Measurements from ENCODE around the gene GRM7.

GRM7 gene

GRCh38 chr3:7203969-7204847 is 343.3 kb downstream of the GRM7 start:
- TF ChIP-seq SIN3A (IDR thresholded peaks at IDR 0.05; ENCODE audit: borderline replicate concordance, insufficient read depth, low read length) (no peak), REST (IDR thresholded peaks at IDR 0.05; ENCODE audit: insufficient read depth in 1 of 2, low read depth in 2 of 2, low read length in 2 of 2) (no peak), POLR2AphosphoS5 (IDR thresholded peaks at IDR 0.05; ENCODE audit: low read depth, low read length) (no peak), TAF1 (IDR thresholded peaks at IDR 0.05; ENCODE audit: borderline replicate concordance, insufficient read depth, low read length) (no peak), FOXP2 (optimal IDR thresholded peaks at IDR 0.05; ENCODE audit: borderline replicate concordance, extremely low read depth, extremely low read length, insufficient read depth) (no peak)

- TF ChIP-seq TAF1 (IDR thresholded peaks at IDR 0.05; ENCODE audit: borderline replicate concordance, insufficient read depth, low read length), result no peak
- no peak for TF ChIP-seq REST (IDR thresholded peaks at IDR 0.05; ENCODE audit: insufficient read depth in 1 of 2, low read depth in 2 of 2, low read length in 2 of 2)
- no peak for TF ChIP-seq SIN3A (IDR thresholded peaks at IDR 0.05; ENCODE audit: borderline replicate concordance, insufficient read depth, low read length)
- TF ChIP-seq POLR2AphosphoS5 (IDR thresholded peaks at IDR 0.05; ENCODE audit: low read depth, low read length), result no peak
- no peak for TF ChIP-seq FOXP2 (optimal IDR thresholded peaks at IDR 0.05; ENCODE audit: borderline replicate concordance, extremely low read depth, extremely low read length, insufficient read depth)
These were observed 343.9 kb downstream of the GRM7 start for GRCh38 chr3:7204848-7205156.

DNA sequence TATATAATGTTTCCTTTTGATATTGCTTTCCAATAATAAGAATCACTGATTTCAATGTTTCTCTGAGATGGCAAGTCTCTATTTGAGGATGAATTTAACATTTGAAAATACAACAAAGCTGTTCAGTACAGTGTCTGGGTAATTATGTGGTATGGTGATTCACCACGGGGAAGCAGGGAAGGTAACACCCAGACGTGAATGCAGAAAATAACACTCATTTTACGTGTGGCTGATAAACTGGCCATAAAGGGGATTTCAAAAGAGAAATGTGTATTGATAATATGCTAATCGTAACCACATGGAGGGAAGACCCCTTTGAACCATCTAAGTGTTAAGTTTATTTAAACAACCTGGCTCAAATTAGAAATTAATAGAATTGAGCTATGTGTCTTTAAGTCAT is 344.6 kb downstream of the GRM7 start:
- TF ChIP-seq TAF1 (IDR thresholded peaks at IDR 0.05; ENCODE audit: borderline replicate concordance, insufficient read depth, low read length), result no peak
- no peak for TF ChIP-seq SIN3A (IDR thresholded peaks at IDR 0.05; ENCODE audit: borderline replicate concordance, insufficient read depth, low read length)
- no peak for TF ChIP-seq POLR2AphosphoS5 (IDR thresholded peaks at IDR 0.05; ENCODE audit: low read depth, low read length)
- TF ChIP-seq REST (IDR thresholded peaks at IDR 0.05; ENCODE audit: insufficient read depth in 1 of 2, low read depth in 2 of 2, low read length in 2 of 2), result no peak
- TF ChIP-seq FOXP2 (optimal IDR thresholded peaks at IDR 0.05; ENCODE audit: borderline replicate concordance, extremely low read depth, extremely low read length, insufficient read depth), result no peak

- TF ChIP-seq TAF1 (IDR thresholded peaks at IDR 0.05; ENCODE audit: borderline replicate concordance, insufficient read depth, low read length) (no peak), POLR2AphosphoS5 (IDR thresholded peaks at IDR 0.05; ENCODE audit: low read depth, low read length) (no peak), FOXP2 (optimal IDR thresholded peaks at IDR 0.05; ENCODE audit: borderline replicate concordance, extremely low read depth, extremely low read length, insufficient read depth) (no peak), SIN3A (IDR thresholded peaks at IDR 0.05; ENCODE audit: borderline replicate concordance, insufficient read depth, low read length) (no peak), REST (IDR thresholded peaks at IDR 0.05; ENCODE audit: insufficient read depth in 1 of 2, low read depth in 2 of 2, low read length in 2 of 2) (no peak)
These were observed 345.0 kb downstream of the GRM7 start for GRCh38 chr3:7205962-7206361.

All from PFSK-1 (cell line).